GM18951 (cell line): ENCODE measurements around the gene ATXN7L1.

Source experiments
- POLR2A ChIP-seq: IDR thresholded peaks from 4 replicates; pipeline ENCODE4 v1.6.1; 2011; ENCODE audit warnings: mild to moderate bottlenecking; ENCODE audit not compliant: insufficient read length, insufficient read depth; ENCODE audit errors: extremely low read depth
- in situ Hi-C: fragments of 300-500 bp; cut with MboI; formaldehyde crosslinking; loops from one replicate; pipeline ENCODE4 v1.12.0; 2022; ENCODE audit warnings: low sequenced_read_pairs, mixed read lengths, inconsistent platforms; ENCODE audit not compliant: unreplicated experiment

Gene ATXN7L1

GRCh38 chr7:105643851-105644250, 232.5 kb downstream of the ATXN7L1 start:
- no peak for TF ChIP-seq POLR2A
- in situ Hi-C loops, result no loop called here

GRCh38 chr7:105643384-105643783, 233.0 kb downstream of the ATXN7L1 start:
- TF ChIP-seq POLR2A, result no peak
- in situ Hi-C loops, result no loop called here

GRCh38 chr7:105642264-105642663, 234.1 kb downstream of the ATXN7L1 start:
- TF ChIP-seq POLR2A, result no peak
- in situ Hi-C loops, result no loop called here

DNA sequence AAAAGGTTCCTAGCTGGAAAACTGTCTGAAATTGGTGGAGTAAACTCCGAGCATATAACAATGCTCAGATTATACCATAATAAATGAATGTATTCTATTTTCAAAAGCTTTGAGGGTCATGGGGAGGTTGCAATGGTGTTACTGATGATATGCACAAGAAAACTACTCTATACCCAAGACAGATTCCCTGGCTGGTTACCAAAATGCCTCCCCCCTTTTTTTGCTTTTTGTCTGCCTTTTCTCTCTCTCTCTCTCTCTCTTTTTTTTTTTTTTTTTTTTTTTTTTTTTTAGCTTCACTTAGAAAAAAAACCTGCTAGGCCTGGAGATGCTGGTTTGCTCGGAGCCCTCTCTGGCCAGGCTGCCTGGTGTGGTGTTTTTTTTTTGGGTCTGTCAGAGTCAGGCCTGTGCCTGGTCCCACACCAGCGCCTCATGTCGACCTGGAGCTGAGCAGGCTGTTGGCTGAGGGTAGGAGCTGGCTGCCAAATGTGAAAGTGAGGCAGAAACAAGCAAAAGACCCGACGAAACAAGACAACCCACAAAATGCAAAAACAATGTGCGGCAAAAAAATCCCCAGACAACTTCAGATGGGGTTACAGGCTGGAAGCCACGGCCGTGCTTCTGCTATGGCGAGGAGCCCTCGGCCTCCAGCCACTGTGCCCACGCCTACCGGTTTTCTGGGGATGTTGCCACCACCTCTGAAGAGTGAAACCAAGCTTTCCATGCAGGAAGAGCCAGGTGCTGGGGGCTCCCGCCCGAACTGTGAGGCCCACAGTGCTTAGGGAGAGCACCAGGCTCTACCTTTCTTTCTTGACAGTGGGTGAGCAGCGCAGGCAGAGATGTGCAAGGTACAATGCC, 235.2 kb downstream of the ATXN7L1 start:
- in situ Hi-C loops, result no loop called here
- no peak for TF ChIP-seq POLR2A

DNA sequence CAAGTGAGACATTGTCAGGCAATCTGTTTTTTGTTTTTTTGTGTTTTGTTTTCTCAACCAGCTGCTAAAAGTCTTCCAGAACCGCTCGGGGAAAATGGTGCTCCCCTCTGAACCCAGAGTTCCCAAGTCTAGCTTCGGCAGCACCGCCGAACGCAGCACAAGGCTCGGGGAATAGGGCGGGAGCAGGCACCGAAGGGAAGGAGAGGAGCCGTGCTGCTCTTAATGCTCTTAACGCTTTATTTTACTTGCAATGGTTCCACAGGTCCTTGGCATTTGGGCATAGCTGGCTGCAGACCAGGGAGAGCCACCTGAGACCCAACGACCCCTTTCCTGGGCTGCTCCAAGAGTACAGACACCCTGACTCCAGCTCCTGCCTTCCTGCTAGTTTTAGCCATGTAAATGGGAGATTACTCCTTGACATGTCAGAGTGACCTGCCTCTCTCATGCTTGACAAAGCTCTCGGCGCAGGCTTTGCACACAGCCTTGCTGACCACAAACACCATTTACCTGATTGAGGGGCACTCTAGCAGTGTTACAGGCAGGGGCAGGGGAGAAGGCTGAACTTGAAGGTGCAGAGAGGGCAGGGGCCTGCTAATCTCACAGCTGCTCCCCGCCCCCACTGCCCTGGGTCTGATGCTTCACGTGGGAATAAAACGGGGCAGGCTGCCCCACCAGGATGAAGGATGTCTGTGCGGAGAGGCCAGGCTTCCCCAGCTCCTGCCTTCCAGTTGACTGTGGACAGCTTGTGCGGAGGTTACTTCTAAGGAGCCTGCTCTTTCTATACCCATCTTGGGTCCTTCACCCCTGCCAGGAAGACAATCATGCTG, 236.5 kb downstream of the ATXN7L1 start:
- no peak for TF ChIP-seq POLR2A
- in situ Hi-C loops, result no loop called here

DNA sequence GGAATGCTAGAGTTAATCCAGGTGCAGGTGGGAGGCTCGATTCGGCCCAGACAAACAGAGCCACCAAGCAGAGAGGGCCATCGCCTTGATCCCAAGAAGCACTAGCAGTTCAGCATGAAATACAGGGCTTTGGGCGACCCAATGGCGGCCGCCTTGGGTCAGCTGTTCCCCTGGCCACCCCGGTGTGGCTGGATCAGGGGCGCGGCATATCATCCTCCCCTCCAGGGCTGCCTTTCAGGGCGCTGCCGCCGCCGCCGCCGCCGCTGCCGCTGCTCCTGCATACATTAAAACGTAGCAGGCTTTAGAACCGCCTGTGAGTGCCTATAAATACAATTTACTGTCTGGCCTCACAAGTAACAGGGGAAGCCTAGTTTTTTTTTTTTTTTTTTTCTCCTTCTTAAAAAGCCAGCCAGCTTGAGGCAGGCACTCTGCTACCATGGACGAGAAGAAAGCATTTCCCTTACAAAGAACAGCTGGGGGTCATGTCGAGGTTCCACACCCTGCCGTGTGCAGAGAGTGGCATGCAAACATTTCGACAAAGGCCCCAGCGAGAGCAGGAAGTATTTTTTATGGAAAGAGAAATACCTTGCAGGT, 237.4 kb downstream of the ATXN7L1 start:
- in situ Hi-C loops, result no loop called here
- no peak for TF ChIP-seq POLR2A

GRCh38 chr7:105638334-105638733, 238.1 kb downstream of the ATXN7L1 start:
- in situ Hi-C loops, result no loop called here
- no peak for TF ChIP-seq POLR2A

- in situ Hi-C loops, result no loop called here
Observed at GRCh38 chr7:105637755-105638154, 238.6 kb downstream of the ATXN7L1 start.

GRCh38 chr7:105636982-105637381, 239.4 kb downstream of the ATXN7L1 start:
- in situ Hi-C loops, result no loop called here
- no peak for TF ChIP-seq POLR2A

More at GRCh38 chr7:105637755-105638154, 238.6 kb downstream of the ATXN7L1 start:
- TF ChIP-seq POLR2A, result no peak

- no peak for TF ChIP-seq POLR2A
- in situ Hi-C loops, result no loop called here
Observed at GRCh38 chr7:105635197-105635596, 241.2 kb downstream of the ATXN7L1 start.

DNA sequence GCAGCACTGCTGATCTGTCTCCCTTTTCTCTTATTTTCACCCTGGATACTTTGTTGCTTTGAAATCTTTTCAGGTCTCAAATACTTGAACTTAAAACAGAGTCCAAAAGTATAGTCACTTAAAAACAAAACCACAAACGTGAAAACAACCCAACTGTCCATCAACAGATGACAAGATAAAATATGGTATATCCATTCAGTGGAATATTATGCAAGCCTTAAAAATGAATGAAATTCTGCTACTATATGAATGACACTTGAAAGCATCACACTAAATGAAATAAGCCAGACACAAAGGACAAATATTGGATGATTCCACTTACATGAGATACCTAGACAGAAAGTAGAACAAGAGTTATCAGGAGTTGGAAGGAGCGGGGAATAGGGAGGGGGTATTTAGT, 250.4 kb downstream of the ATXN7L1 start:
- in situ Hi-C loops, result no loop called here

DNA sequence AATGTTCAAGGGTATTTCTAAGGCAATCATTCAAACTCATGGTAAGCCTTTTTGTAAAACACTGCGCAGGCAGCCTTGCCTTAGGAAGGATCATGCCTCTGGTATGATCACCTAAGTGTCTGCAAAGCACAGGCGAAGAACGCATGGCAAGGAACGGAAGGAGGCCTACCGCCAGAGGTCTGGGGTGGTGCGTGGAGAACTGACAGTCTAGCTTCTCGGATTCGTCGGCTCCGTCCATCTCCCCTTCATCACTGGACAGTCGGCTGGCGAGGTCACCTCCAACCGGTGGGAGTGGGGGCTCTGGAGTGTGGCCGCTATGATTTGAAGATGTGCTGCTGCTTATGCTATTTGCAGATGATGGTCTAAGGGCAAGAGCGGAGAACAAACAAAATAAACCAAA, 252.5 kb downstream of the ATXN7L1 start:
- in situ Hi-C loops, result no loop called here
- no peak for TF ChIP-seq POLR2A

More for the DNA sequence above, 250.4 kb downstream of the ATXN7L1 start:
- TF ChIP-seq POLR2A, result no peak

DNA sequence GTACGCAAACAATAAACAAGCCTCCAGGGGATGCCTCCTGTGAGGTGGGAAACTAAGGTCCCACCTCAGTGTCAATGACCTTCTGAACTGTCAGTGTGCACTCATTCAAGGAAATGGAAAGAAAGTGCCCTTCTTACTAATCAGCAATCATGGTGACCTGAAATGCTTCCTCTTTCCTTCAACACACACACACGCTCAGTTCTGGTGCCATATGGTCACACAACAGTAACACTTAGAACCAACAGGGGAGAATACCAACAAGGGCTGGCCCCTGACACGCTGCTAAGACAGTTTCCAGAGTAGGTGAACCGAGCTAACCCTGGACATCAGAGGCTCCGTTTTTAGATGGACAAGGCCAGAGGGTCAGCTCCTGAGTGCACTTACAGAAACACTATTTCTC, 253.0 kb downstream of the ATXN7L1 start:
- in situ Hi-C loops, result no loop called here
- no peak for TF ChIP-seq POLR2A
